ENCODE measurements around the gene LSM4. TPM values are rescaled to one million over a fixed set of nuclear protein-coding genes. Genes with fewer than 3 reads are reported as not detected.
A peak's percentile ranks its signal among the peaks of the same experiment; 100 is the strongest.

The LSM4 gene
- total and polyA plus RNA-seq, 10 of the 15 experiments (the other 5 are each of a cell fraction or from before 2014, with no cell fraction given), result 12.6 to 652 (median 217) TPM

- TF ChIP-seq FOS (IDR thresholded peaks at IDR 0.05; ENCODE audit: borderline replicate concordance, extremely low read depth, insufficient read length) (peak; percentile 32), CHD4 (IDR thresholded peaks at IDR 0.05) (no peak), JUND (IDR thresholded peaks at IDR 0.05; ENCODE audit: low read depth, low read length) (no peak), ZBED1 (IDR thresholded peaks at IDR 0.05; ENCODE audit: borderline replicate concordance) (no peak), LARP7 (IDR thresholded peaks at IDR 0.05) (no peak), PAX5 (IDR thresholded peaks at IDR 0.05; ENCODE audit: borderline replicate concordance, low read depth, low read length) (no peak), NFIC (IDR thresholded peaks at IDR 0.05; ENCODE audit: low read depth, low read length) (no peak), ZNF622 (IDR thresholded peaks at IDR 0.05) (no peak), STAT3 (IDR thresholded peaks at IDR 0.05; ENCODE audit: low read depth, low read length) (no peak), YY1 (IDR thresholded peaks at IDR 0.05; ENCODE audit: low read depth, low read length) (peak; percentile 71; the same call in 1 of the 2 replicates), HDGF (IDR thresholded peaks at IDR 0.05) (no peak), IRF3 (IDR thresholded peaks at IDR 0.05) (peak; percentile 63), MLLT1 (IDR thresholded peaks at IDR 0.05) (no peak), ATF3 (IDR thresholded peaks at IDR 0.05; ENCODE audit: borderline replicate concordance, extremely low read depth, low read depth, low read length) (no peak), ATF2 (IDR thresholded peaks at IDR 0.05; ENCODE audit: low read length) (no peak), BCL11A (IDR thresholded peaks at IDR 0.05; ENCODE audit: low read depth, low read length) (no peak), MTA3 (IDR thresholded peaks at IDR 0.05; ENCODE audit: borderline replicate concordance, low read length) (no peak), MTA2 (IDR thresholded peaks at IDR 0.05; ENCODE audit: low read depth) (no peak), SKIL (IDR thresholded peaks at IDR 0.05; ENCODE audit: low read depth, poor library complexity, severe bottlenecking) (no peak), CHD1 (IDR thresholded peaks at IDR 0.05; ENCODE audit: low read depth, low read length) (no peak), MEF2B (IDR thresholded peaks at IDR 0.05; ENCODE audit: partially characterized antibody, poor library complexity, severe bottlenecking) (peak; percentile 65), POLR2AphosphoS5 (IDR thresholded peaks at IDR 0.05; ENCODE audit: low read length) (no peak), SMAD1 (IDR thresholded peaks at IDR 0.05; ENCODE audit: low read depth, partially characterized antibody) (no peak), IRF4 (IDR thresholded peaks at IDR 0.05; ENCODE audit: low read depth, low read length) (no peak), BACH1 (IDR thresholded peaks at IDR 0.05; ENCODE audit: borderline replicate concordance) (no peak), NFYB (IDR thresholded peaks at IDR 0.05; ENCODE audit: insufficient read depth, low read depth, low read length) (peak; percentile 91)
Observed at GRCh38 chr19:18328340-18329034, 5.6 kb upstream of the LSM4 start (continued).
